WTC11 (cell line): ENCODE data around the gene DCAF10. TPM values are rescaled to one million over a fixed set of nuclear protein-coding genes. Genes with fewer than 3 reads are reported as not detected.

Experiments used
- ATAC-seq: fragments of 200-7000 bp; cut with Tn5 transposase; 2 replicates; pipeline ENCODE4 v1.10.0; 2021; ENCODE audit warnings: mild to moderate bottlenecking, moderate library complexity
- CTCF ChIA-PET: fragments of 300-600 bp; sonication (Branson Sonifier 250); formaldehyde crosslinking; loops from one replicate; lab custom pipeline; 2021; ENCODE audit warnings: antibody characterized with exemption; lab: Charles Lee
- POLR2A ChIA-PET: fragments of 350-600 bp; sonication (Branson Sonifier 250); formaldehyde crosslinking; loops from one replicate; lab custom pipeline; 2021; ENCODE audit warnings: antibody characterized with exemption; lab: Charles Lee
- DNase-seq: peaks from one replicate; pipeline ENCODE4 v3.0.0; 2021; ENCODE audit warnings: low spot score
- H3K27ac Mint-ChIP-seq: 2 replicates; pipeline ENCODE4 v1.8.0; 2021; ENCODE audit warnings: mixed read lengths
- H3K27me3 Mint-ChIP-seq: 2 replicates; pipeline ENCODE4 v1.8.0; 2021; ENCODE audit warnings: low read depth, mild to moderate bottlenecking, moderate library complexity, mixed read lengths
- H3K36me3 Mint-ChIP-seq: 2 replicates; pipeline ENCODE4 v1.8.0; 2021; ENCODE audit warnings: mixed read lengths
- H3K4me1 Mint-ChIP-seq: 2 replicates; pipeline ENCODE4 v1.8.0; 2022; ENCODE audit warnings: mixed read lengths
- H3K4me3 Mint-ChIP-seq: 2 replicates; pipeline ENCODE4 v1.8.0; 2021; ENCODE audit warnings: mild to moderate bottlenecking, moderate library complexity, mixed read lengths
- H3K9me3 Mint-ChIP-seq: 2 replicates; pipeline ENCODE4 v1.8.0; 2021; ENCODE audit warnings: mixed read lengths
- ATF1 ChIP-seq: sonication (generic); formaldehyde crosslinking; IDR thresholded peaks from 2 replicates; pipeline ENCODE4 v1.8.1; 2023; ENCODE audit warnings: mild to moderate bottlenecking, moderate library complexity, missing genetic modification reagents
- CBFB ChIP-seq: sonication (generic); formaldehyde crosslinking; IDR thresholded peaks from 2 replicates; pipeline ENCODE4 v1.8.1; 2022; ENCODE audit warnings: mild to moderate bottlenecking, low read depth, missing genetic modification reagents
- CDX4 ChIP-seq: fragments of 250-450 bp; sonication (Bioruptor Pico); IDR thresholded peaks from 2 replicates; pipeline ENCODE4 v1.9.0; 2021; ENCODE audit warnings: moderate library complexity, mild to moderate bottlenecking, inconsistent platforms, borderline replicate concordance
- CREB1 ChIP-seq: sonication (generic); formaldehyde crosslinking; IDR thresholded peaks from 2 replicates; pipeline ENCODE4 v1.8.0; 2023; ENCODE audit warnings: mild to moderate bottlenecking, missing genetic modification reagents
- CREM ChIP-seq: sonication (generic); formaldehyde crosslinking; IDR thresholded peaks from 2 replicates; pipeline ENCODE4 v1.8.1; 2022; ENCODE audit warnings: mild to moderate bottlenecking, missing genetic modification reagents, moderate library complexity
- E2F5 ChIP-seq: sonication (generic); formaldehyde crosslinking; IDR thresholded peaks from 2 replicates; pipeline ENCODE4 v1.8.1; 2022; ENCODE audit warnings: mild to moderate bottlenecking, moderate library complexity, missing genetic modification reagents
- FOXK1 ChIP-seq: sonication (generic); formaldehyde crosslinking; IDR thresholded peaks from 2 replicates; pipeline ENCODE4 v1.8.0; 2022; ENCODE audit warnings: mild to moderate bottlenecking, moderate library complexity, missing genetic modification reagents
- FOXP1 ChIP-seq: sonication (generic); formaldehyde crosslinking; IDR thresholded peaks from 2 replicates; pipeline ENCODE4 v1.8.0; 2022; ENCODE audit warnings: missing genetic modification reagents, mild to moderate bottlenecking, moderate library complexity, borderline replicate concordance
- GRHL2 ChIP-seq: fragments of 250-450 bp; sonication (Bioruptor Pico); IDR thresholded peaks from 2 replicates; pipeline ENCODE4 v1.8.0; 2022; ENCODE audit warnings: mild to moderate bottlenecking, moderate library complexity; ENCODE audit not compliant: insufficient replicate concordance, severe bottlenecking
- HMGA2 ChIP-seq: fragments of 250-450 bp; sonication (Bioruptor Pico); IDR thresholded peaks from 2 replicates; pipeline ENCODE4 v1.4.0; 2021; ENCODE audit warnings: mild to moderate bottlenecking, moderate library complexity
- HMGXB4 ChIP-seq: sonication (generic); formaldehyde crosslinking; IDR thresholded peaks from 2 replicates; pipeline ENCODE4 v1.8.1; 2023; ENCODE audit warnings: mild to moderate bottlenecking, moderate library complexity, missing genetic modification reagents
- JAZF1 ChIP-seq: fragments of 250-450 bp; sonication (Bioruptor Pico); IDR thresholded peaks from 2 replicates; pipeline ENCODE4 v1.9.0; 2021; ENCODE audit warnings: moderate library complexity, mild to moderate bottlenecking, inconsistent platforms
- MXD4 ChIP-seq: fragments of 250-450 bp; sonication (Bioruptor Pico); IDR thresholded peaks from 2 replicates; pipeline ENCODE4 v1.8.0; 2021; ENCODE audit warnings: mild to moderate bottlenecking, moderate library complexity, borderline replicate concordance
- MYBL2 ChIP-seq: sonication (generic); formaldehyde crosslinking; IDR thresholded peaks from 2 replicates; pipeline ENCODE4 v1.8.1; 2023; ENCODE audit warnings: mild to moderate bottlenecking, moderate library complexity, missing genetic modification reagents
- NR2C2 ChIP-seq: sonication (generic); formaldehyde crosslinking; IDR thresholded peaks from 2 replicates; pipeline ENCODE4 v1.8.0; 2022; ENCODE audit warnings: mild to moderate bottlenecking, missing genetic modification reagents
- OVOL2 ChIP-seq: fragments of 250-450 bp; sonication (Bioruptor Pico); IDR thresholded peaks from 2 replicates; pipeline ENCODE4 v1.9.0; 2021; ENCODE audit warnings: mild to moderate bottlenecking, borderline replicate concordance
- PRRX2 ChIP-seq: fragments of 250-450 bp; sonication (Bioruptor Pico); IDR thresholded peaks from 2 replicates; pipeline ENCODE4 v1.8.0; 2021; ENCODE audit warnings: mild to moderate bottlenecking
- RELA ChIP-seq: sonication (generic); formaldehyde crosslinking; IDR thresholded peaks from 2 replicates; pipeline ENCODE4 v1.8.1; 2022; ENCODE audit warnings: missing genetic modification reagents, mild to moderate bottlenecking, borderline replicate concordance
- SMAD3 ChIP-seq: sonication (generic); formaldehyde crosslinking; IDR thresholded peaks from 2 replicates; pipeline ENCODE4 v1.8.0; 2022; ENCODE audit warnings: missing genetic modification reagents, mild to moderate bottlenecking, borderline replicate concordance
- STAT6 ChIP-seq: sonication (generic); formaldehyde crosslinking; conservative IDR thresholded peaks from 2 replicates; pipeline ENCODE4 v1.8.1; 2023; ENCODE audit warnings: mild to moderate bottlenecking, low read depth, missing genetic modification reagents, moderate library complexity
- TEAD1 ChIP-seq: sonication (generic); formaldehyde crosslinking; IDR thresholded peaks from 2 replicates; pipeline ENCODE4 v1.8.0; 2022; ENCODE audit warnings: mild to moderate bottlenecking, missing genetic modification reagents
- USF1 ChIP-seq: sonication (generic); formaldehyde crosslinking; IDR thresholded peaks from 2 replicates; pipeline ENCODE4 v1.8.0; 2022; ENCODE audit warnings: mild to moderate bottlenecking, missing genetic modification reagents
- ZBTB21 ChIP-seq: sonication (generic); formaldehyde crosslinking; IDR thresholded peaks from 2 replicates; pipeline ENCODE4 v1.8.1; 2023; ENCODE audit warnings: mild to moderate bottlenecking, missing genetic modification reagents, borderline replicate concordance
- ZNF121 ChIP-seq: sonication (generic); formaldehyde crosslinking; IDR thresholded peaks from 2 replicates; pipeline ENCODE4 v1.8.0; 2023; ENCODE audit warnings: missing genetic modification reagents
- ZNF281 ChIP-seq: sonication (generic); formaldehyde crosslinking; IDR thresholded peaks from 2 replicates; pipeline ENCODE4 v1.8.0; 2023; ENCODE audit warnings: mild to moderate bottlenecking, missing genetic modification reagents
- ZNF317 ChIP-seq: sonication (generic); formaldehyde crosslinking; IDR thresholded peaks from 2 replicates; pipeline ENCODE4 v1.8.1; 2023; ENCODE audit warnings: low read depth, mild to moderate bottlenecking, moderate library complexity, missing genetic modification reagents, borderline replicate concordance
- ZNF396 ChIP-seq: fragments of 250-450 bp; sonication (Bioruptor Pico); IDR thresholded peaks from 2 replicates; pipeline ENCODE4 v1.8.0; 2021; ENCODE audit warnings: mild to moderate bottlenecking, moderate library complexity, borderline replicate concordance
- ZNF416 ChIP-seq: fragments of 250-450 bp; sonication (Bioruptor Pico); IDR thresholded peaks from 2 replicates; pipeline ENCODE4 v1.9.0; 2021; ENCODE audit warnings: mild to moderate bottlenecking, inconsistent platforms
- ZNF671 ChIP-seq: fragments of 250-450 bp; sonication (Bioruptor Pico); IDR thresholded peaks from 2 replicates; pipeline ENCODE4 v1.8.0; 2021; ENCODE audit warnings: mild to moderate bottlenecking
- total RNA-seq: library from RNA; stranded (reverse); gene quantifications from 3 replicates; pipeline ENCODE4 v1.2.3, GENCODE V29; 2021

Gene DCAF10
- total RNA-seq, 1 experiment from 2014 or later: 11.7 TPM

- ATAC-seq: peak; percentile 92
- Mint-ChIP-seq H3K27me3 (peaks cover 8% of the 10 kb centered on the region; the same call in 1 of the 2 replicates), H3K4me3 (peak within 1 kb of the TSS; percentile 79), H3K4me1 (peaks cover 18% of the 10 kb centered on the region), H3K36me3 (peaks cover 7% of the 10 kb centered on the region), H3K9me3 (no peaks in the 10 kb centered on the region), H3K27ac (peak within 1 kb of the TSS; percentile 76)
- peak; percentile 96 for DNase-seq
- ChIA-PET POLR2A (interaction anchor here (1.0 kb wide), 1 partner anchor 165 kb away, joined by 4 read pairs; the partner anchor contains the start of gene SHB), CTCF (interaction anchor here (0.6 to 3.6 kb wide), 10 partner anchors 10 to 360 kb away, joined by 3 to 22 read pairs (median 3); no protein-coding TSS in a partner anchor)
- TF ChIP-seq ZNF671 (CRISPR knock-in tag): no peak
- TF ChIP-seq ZNF396: no peak
- TF ChIP-seq STAT6 (CRISPR knock-in tag): no peak
- no peak for TF ChIP-seq OVOL2
- TF ChIP-seq ZNF416 (CRISPR knock-in tag): no peak
- TF ChIP-seq FOXP1: peak; percentile 80; the same call in 1 of the 2 replicates
- TF ChIP-seq ZNF317 (CRISPR knock-in tag): no peak
- TF ChIP-seq ZBTB21 (CRISPR knock-in tag): no peak
- no peak for TF ChIP-seq NR2C2 (CRISPR knock-in tag)
- TF ChIP-seq ZNF121 (CRISPR knock-in tag): peak; percentile 83
- no peak for TF ChIP-seq CDX4 (CRISPR knock-in tag)
- TF ChIP-seq RELA (CRISPR knock-in tag): peak; percentile 69; the same call in 1 of the 2 replicates
- TF ChIP-seq USF1 (CRISPR knock-in tag): peak; percentile 99
- TF ChIP-seq SMAD3 (CRISPR knock-in tag): no peak
- peak; percentile 67; the same call in 1 of the 2 replicates for TF ChIP-seq ZNF281 (CRISPR knock-in tag)
- no peak; the same call in 1 of the 2 replicates for TF ChIP-seq ATF1 (CRISPR knock-in tag)
- peak; percentile 79; the same call in 1 of the 2 replicates for TF ChIP-seq MYBL2 (CRISPR knock-in tag)
- no peak for TF ChIP-seq JAZF1 (CRISPR knock-in tag)
- no peak for TF ChIP-seq PRRX2 (CRISPR knock-in tag)
- peak; percentile 96 for TF ChIP-seq HMGXB4 (CRISPR knock-in tag)
- TF ChIP-seq CREM (CRISPR knock-in tag): peak; percentile 69; the same call in 1 of the 2 replicates
- TF ChIP-seq MXD4 (CRISPR knock-in tag): no peak
- TF ChIP-seq CBFB (CRISPR knock-in tag): no peak
- peak; percentile 80 for TF ChIP-seq E2F5 (CRISPR knock-in tag)
- no peak for TF ChIP-seq HMGA2 (CRISPR knock-in tag)
- TF ChIP-seq GRHL2: no peak
- TF ChIP-seq CREB1 (CRISPR knock-in tag): no peak
- TF ChIP-seq FOXK1 (CRISPR knock-in tag): peak; percentile 93; the same call in 1 of the 2 replicates
- peak; percentile 91 for TF ChIP-seq TEAD1 (CRISPR knock-in tag)
Measured at GRCh38 chr9:37903647-37904444, 103.2 kb downstream of the DCAF10 start, which contains the start of gene SLC25A51. TSS of gene SLC25A51 (minus strand) at chr9:37904127. CDS start at chr9:37888550, 15,577 bp downstream.
